ENCODE measurements around the gene JMJD8.

The JMJD8 gene

DNA sequence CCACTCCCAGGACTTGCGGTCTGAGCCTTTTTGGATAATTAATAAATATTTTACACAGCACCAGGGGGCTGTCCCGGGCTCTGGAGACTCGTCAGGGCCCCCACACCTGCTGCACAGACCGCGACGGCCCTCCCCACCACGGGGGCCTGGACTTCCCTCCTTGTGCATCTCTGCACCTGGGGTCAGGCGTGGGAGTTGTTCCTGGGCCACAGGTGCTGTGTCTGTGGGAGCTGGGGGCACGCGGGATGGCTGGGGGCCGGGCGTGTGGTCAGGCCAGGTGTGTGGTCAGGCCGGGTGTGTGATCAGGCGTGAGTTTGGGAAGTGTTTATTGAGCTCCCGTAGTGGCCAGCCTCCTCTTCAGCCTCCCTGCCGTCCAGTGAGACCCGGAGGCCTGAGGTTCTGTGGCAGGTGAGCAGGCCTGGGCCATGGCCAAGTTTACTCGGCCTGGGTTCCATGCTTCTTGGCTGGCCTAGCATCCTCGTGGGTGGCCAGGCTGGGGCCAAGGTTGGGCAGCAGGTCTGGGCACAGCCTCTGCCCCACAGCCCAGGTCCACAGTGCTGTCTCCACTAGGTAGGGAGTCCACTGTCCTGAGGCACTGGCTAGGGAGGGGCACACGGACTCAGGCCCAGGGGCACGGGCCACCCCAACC lies 5.8 kb downstream of the JMJD8 start:
- DNase-seq (ENCODE audit: low read depth) = no peak
- no peak overlapping the region for H3K4me3 ChIP-seq (ENCODE audit: control insufficient read depth, low read depth, low read length)
- TF ChIP-seq, protein P1, sequence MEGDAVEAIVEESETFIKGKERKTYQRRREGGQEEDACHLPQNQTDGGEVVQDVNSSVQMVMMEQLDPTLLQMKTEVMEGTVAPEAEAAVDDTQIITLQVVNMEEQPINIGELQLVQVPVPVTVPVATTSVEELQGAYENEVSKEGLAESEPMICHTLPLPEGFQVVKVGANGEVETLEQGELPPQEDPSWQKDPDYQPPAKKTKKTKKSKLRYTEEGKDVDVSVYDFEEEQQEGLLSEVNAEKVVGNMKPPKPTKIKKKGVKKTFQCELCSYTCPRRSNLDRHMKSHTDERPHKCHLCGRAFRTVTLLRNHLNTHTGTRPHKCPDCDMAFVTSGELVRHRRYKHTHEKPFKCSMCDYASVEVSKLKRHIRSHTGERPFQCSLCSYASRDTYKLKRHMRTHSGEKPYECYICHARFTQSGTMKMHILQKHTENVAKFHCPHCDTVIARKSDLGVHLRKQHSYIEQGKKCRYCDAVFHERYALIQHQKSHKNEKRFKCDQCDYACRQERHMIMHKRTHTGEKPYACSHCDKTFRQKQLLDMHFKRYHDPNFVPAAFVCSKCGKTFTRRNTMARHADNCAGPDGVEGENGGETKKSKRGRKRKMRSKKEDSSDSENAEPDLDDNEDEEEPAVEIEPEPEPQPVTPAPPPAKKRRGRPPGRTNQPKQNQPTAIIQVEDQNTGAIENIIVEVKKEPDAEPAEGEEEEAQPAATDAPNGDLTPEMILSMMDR (conservative IDR thresholded peaks at IDR 0.05; ENCODE audit: control insufficient read depth, insufficient read depth, low read depth, low read length) = no peak

DNA sequence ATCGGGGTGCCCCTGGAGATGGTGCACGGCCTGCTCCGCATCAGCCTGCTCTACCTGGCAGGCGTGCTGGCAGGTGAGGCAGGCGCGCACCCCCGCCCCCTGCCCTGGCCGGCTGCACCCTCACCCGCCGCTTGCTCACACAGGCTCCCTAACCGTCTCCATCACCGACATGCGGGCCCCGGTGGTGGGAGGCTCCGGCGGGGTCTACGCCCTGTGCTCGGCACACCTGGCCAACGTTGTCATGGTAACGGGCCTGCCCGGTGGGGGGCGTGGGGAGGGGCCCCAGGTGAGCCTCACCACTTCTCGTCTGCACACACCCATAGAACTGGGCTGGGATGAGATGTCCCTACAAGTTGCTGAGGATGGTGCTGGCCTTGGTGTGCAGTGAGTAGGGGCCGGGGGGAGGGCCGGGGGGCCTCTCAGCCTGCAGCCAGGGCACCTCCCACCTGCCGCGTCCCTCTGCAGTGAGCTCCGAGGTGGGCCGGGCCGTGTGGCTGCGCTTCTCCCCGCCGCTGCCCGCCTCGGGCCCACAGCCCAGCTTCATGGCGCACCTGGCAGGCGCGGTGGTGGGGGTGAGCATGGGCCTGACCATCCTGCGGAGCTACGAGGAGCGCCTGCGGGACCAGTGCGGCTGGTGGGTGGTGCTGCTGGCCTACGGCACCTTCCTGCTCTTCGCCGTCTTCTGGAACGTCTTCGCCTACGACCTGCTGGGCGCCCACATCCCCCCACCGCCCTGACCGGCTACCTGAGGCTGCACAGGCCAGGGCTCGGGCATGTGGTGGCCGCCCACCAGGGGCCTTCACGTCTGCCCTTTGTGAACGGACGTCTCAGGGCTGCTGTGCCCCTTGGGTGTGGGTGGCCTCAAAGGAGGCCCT lies 6.6 kb downstream of the JMJD8 start:
- no peak for DNase-seq (ENCODE audit: low read depth)
- TF ChIP-seq, protein P1 (conservative IDR thresholded peaks at IDR 0.05; ENCODE audit: control insufficient read depth, insufficient read depth, low read depth, low read length) = no peak
- H3K4me3 ChIP-seq (ENCODE audit: control insufficient read depth, low read depth, low read length) = no peak overlapping the region

DNA sequence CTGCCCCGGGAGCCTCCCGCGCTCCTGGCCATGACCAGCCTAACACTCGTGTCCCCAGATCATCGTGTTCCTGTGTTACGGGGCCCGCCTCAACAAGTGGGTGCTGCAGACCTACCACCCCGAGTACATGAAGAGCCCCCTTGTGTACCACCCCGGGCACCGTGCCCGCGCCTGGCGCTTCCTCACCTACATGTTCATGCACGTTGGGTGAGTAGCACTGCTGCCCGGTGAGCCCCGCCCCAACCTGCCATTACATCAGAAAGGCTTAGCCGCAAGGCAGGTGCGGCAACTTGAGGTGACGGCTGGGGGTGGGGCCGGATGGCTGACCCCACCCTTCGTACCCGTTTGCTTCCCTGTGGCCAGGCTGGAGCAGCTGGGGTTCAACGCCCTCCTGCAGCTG lies 7.2 kb downstream of the JMJD8 start:
- no peak overlapping the region for H3K4me3 ChIP-seq (ENCODE audit: control insufficient read depth, low read depth, low read length)
- TF ChIP-seq, protein P1 (conservative IDR thresholded peaks at IDR 0.05; ENCODE audit: control insufficient read depth, insufficient read depth, low read depth, low read length) = no peak
- DNase-seq (ENCODE audit: low read depth) = no peak

DNA sequence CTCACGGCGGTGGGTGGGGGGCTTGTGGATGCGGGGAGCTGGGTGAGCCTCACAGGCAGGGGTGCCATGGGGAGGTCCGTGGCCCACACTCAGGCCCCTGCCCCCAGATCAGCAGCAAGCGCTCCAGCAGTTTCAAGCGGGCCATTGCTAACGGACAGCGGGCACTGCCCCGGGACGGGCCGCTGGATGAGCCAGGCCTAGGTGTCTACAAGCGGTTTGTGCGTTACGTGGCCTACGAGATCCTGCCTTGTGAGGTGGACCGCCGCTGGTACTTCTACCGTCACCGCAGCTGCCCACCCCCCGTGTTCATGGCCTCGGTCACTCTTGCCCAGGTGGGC lies 7.6 kb downstream of the JMJD8 start:
- H3K4me3 ChIP-seq (ENCODE audit: control insufficient read depth, low read depth, low read length) = no peak overlapping the region

DNA sequence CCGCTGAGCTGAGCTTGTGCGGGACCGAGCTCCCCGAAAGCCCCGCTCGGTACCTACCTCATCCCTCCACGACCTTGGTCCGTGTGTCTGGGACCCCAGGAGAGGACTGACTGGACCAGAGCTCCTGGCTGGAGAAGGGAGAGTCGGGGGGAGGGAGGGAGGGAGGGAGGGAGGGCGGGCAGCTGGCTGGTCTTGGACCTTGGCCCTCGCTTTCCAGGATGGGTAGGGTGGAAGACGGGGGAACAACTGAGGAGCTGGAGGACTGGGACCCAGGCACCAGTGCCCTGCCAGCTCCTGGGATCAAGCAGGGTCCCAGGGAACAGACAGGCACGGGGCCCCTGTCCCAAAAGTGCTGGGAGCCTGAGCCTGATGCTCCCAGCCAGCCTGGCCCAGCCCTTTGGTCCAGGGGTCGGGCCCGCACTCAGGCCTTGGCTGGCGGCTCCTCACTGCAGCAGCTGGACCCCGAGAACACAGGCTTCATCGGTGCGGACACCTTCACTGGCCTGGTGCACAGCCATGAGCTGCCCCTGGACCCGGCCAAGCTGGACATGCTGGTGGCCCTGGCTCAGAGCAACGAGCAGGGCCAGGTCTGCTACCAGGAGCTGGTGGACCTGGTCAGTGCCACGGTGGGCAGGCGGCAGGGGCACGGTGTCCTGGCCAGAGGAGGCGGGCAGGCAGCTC lies 8.1 kb downstream of the JMJD8 start:
- peak overlapping the region; percentile 33 for H3K4me3 ChIP-seq (ENCODE audit: control insufficient read depth, low read depth, low read length)
- no peak for DNase-seq (ENCODE audit: low read depth)
- TF ChIP-seq, protein P1 (conservative IDR thresholded peaks at IDR 0.05; ENCODE audit: control insufficient read depth, insufficient read depth, low read depth, low read length) = no peak

More for the DNA sequence above, 7.6 kb downstream of the JMJD8 start:
- TF ChIP-seq, protein P1 (conservative IDR thresholded peaks at IDR 0.05; ENCODE audit: control insufficient read depth, insufficient read depth, low read depth, low read length) = no peak
- no peak for DNase-seq (ENCODE audit: low read depth)

DNA sequence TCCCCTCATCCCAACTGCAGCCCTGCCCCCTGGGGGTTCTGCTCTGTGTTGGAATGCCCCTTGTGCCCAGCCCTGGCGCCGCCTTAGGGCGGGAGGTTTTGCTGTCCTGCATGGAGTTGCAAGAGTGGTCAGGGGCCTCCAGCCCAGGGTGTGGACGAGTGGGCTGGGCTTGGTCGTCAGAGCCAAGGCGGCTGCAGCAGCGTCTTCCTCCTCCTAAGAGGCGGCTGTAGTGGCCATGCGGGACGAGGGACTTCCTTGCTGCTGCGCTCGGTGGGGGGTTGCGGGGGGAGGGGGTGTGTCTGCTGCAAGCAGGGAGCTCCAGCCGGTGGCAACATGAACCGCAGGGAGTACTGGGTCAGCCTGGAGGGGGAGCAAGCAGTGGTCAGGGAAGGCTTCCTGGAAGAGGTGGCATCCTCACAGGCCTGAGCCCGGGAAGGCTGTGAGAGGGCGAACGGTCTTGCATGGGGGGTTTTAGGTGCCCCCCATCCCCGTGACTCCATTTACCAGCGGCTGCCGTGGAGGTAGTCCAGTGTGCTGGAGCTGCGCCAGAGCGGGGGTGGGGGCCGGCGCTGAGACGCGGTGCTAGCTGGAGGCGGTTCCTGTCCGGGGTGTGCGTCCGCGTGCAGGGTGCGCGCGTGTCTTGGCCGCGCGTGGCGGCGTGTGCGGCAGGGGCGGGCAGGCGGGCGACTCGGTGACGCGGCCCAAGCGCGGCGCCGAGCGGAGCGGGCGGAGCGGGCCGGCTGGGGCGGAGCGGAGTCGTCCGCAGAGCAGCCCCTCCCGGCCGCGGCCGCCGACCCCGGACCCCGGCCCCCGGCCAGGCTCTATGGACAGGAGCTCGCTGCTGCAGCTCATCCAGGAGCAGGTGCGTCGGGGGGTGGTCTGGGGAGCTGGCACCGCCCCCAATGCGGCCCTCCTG lies 8.9 kb downstream of the JMJD8 start, which contains the start of gene RHBDL1:
Gene RHBDL1 (plus strand): TSS at position 704 of the 916 bp plus-strand sequence. CDS start 120 bp downstream, at position 824.
- peak within 1 kb of the TSS; percentile 33 for H3K4me3 ChIP-seq (ENCODE audit: control insufficient read depth, low read depth, low read length)
- DNase-seq (ENCODE audit: low read depth) = peak; percentile 52
- TF ChIP-seq, protein P1 (conservative IDR thresholded peaks at IDR 0.05; ENCODE audit: control insufficient read depth, insufficient read depth, low read depth, low read length) = no peak
